ENCODE data around the gene TEX51.

The TEX51 gene

GRCh38 chr2:126943612-126944348, 45.1 kb downstream of the TEX51 start:
- Histone ChIP-seq H3K9me3 (ENCODE audit: insufficient read depth, low read depth, low read length) (peaks cover 7% of the 10 kb centered on the region; the same call in 1 of the 2 replicates), H3K36me3 (ENCODE audit: insufficient read depth, low read length) (no peaks in the 10 kb centered on the region), H2AFZ (ENCODE audit: low read length) (no peak overlapping the region), H3K4me3 (ENCODE audit: low read length, poor library complexity, severe bottlenecking) (no peak overlapping the region), H3K9ac (ENCODE audit: low read depth, low read length, poor library complexity, severe bottlenecking) (no peak overlapping the region), H4K20me1 (ENCODE audit: insufficient read depth, low read length, poor library complexity, severe bottlenecking) (no peaks in the 10 kb centered on the region), H3K9me2 (replicated peaks; ENCODE audit: low read depth, low read length) (no peaks in the 10 kb centered on the region), H3K27me3 (ENCODE audit: insufficient read depth, low read length, poor library complexity, severe bottlenecking) (no peaks in the 10 kb centered on the region), H3F3A (ENCODE audit: low read depth) (no peaks in the 10 kb centered on the region), H3K4me1 (ENCODE audit: insufficient read depth, low read length, poor library complexity, severe bottlenecking) (no peaks in the 10 kb centered on the region), H3K79me2 (ENCODE audit: insufficient read depth, low read length) (no peaks in the 10 kb centered on the region), H3K4me2 (ENCODE audit: low read depth, low read length, poor library complexity, severe bottlenecking) (no peak overlapping the region)
- TF ChIP-seq CTCF (conservative IDR thresholded peaks at IDR 0.05; ENCODE audit: low read length) (no peak), EZH2phosphoT487 (IDR thresholded peaks at IDR 0.05; ENCODE audit: borderline replicate concordance) (no peak)

GRCh38 chr2:126945118-126945517, 46.4 kb downstream of the TEX51 start:
- Histone ChIP-seq H3K79me2 (ENCODE audit: insufficient read depth, low read length) (no peaks in the 10 kb centered on the region), H3F3A (ENCODE audit: low read depth) (no peaks in the 10 kb centered on the region), H3K9me3 (ENCODE audit: insufficient read depth, low read depth, low read length) (peaks cover 7% of the 10 kb centered on the region; the same call in 1 of the 2 replicates), H2AFZ (ENCODE audit: low read length) (no peak overlapping the region), H4K20me1 (ENCODE audit: insufficient read depth, low read length, poor library complexity, severe bottlenecking) (no peaks in the 10 kb centered on the region), H3K4me2 (ENCODE audit: low read depth, low read length, poor library complexity, severe bottlenecking) (no peak overlapping the region), H3K9me2 (replicated peaks; ENCODE audit: low read depth, low read length) (no peaks in the 10 kb centered on the region), H3K4me3 (ENCODE audit: low read length, poor library complexity, severe bottlenecking) (no peak overlapping the region), H3K4me1 (ENCODE audit: insufficient read depth, low read length, poor library complexity, severe bottlenecking) (no peaks in the 10 kb centered on the region), H3K36me3 (ENCODE audit: insufficient read depth, low read length) (no peaks in the 10 kb centered on the region), H3K9ac (ENCODE audit: low read depth, low read length, poor library complexity, severe bottlenecking) (no peak overlapping the region), H3K27me3 (ENCODE audit: insufficient read depth, low read length, poor library complexity, severe bottlenecking) (no peaks in the 10 kb centered on the region)
- no peak for TF ChIP-seq EZH2phosphoT487 (IDR thresholded peaks at IDR 0.05; ENCODE audit: borderline replicate concordance)
- TF ChIP-seq CTCF (conservative IDR thresholded peaks at IDR 0.05; ENCODE audit: low read length) = no peak

- H3K9ac ChIP-seq (ENCODE audit: low read depth, low read length, poor library complexity, severe bottlenecking) = no peak overlapping the region
- H3F3A ChIP-seq (ENCODE audit: low read depth) = no peaks in the 10 kb centered on the region
- H3K27me3 ChIP-seq (ENCODE audit: insufficient read depth, low read length, poor library complexity, severe bottlenecking) = no peaks in the 10 kb centered on the region
- no peaks in the 10 kb centered on the region for H4K20me1 ChIP-seq (ENCODE audit: insufficient read depth, low read length, poor library complexity, severe bottlenecking)
- peaks cover 7% of the 10 kb centered on the region; the same call in 1 of the 2 replicates for H3K9me3 ChIP-seq (ENCODE audit: insufficient read depth, low read depth, low read length)
- no peaks in the 10 kb centered on the region for H3K79me2 ChIP-seq (ENCODE audit: insufficient read depth, low read length)
- no peaks in the 10 kb centered on the region for H3K36me3 ChIP-seq (ENCODE audit: insufficient read depth, low read length)
- H3K4me1 ChIP-seq (ENCODE audit: insufficient read depth, low read length, poor library complexity, severe bottlenecking) = no peaks in the 10 kb centered on the region
- H3K4me3 ChIP-seq (ENCODE audit: low read length, poor library complexity, severe bottlenecking) = no peak overlapping the region
- H3K4me2 ChIP-seq (ENCODE audit: low read depth, low read length, poor library complexity, severe bottlenecking) = no peak overlapping the region
- H3K9me2 ChIP-seq (replicated peaks; ENCODE audit: low read depth, low read length) = no peaks in the 10 kb centered on the region
- no peak overlapping the region for H2AFZ ChIP-seq (ENCODE audit: low read length)
- TF ChIP-seq EZH2phosphoT487 (IDR thresholded peaks at IDR 0.05; ENCODE audit: borderline replicate concordance) = no peak
- no peak for TF ChIP-seq CTCF (conservative IDR thresholded peaks at IDR 0.05; ENCODE audit: low read length)
Observed at GRCh38 chr2:126946318-126947102, 47.8 kb downstream of the TEX51 start.
